ENCODE measurements around the gene SPO11. TPM values are rescaled to one million over a fixed set of nuclear protein-coding genes. Genes with fewer than 3 reads are reported as not detected.
A peak's percentile ranks its signal among the peaks of the same experiment; 100 is the strongest.

The SPO11 gene
- total RNA-seq, 2 experiments from 2014 or later, result not detected

- Mint-ChIP-seq H3K4me3 (no peak overlapping the region), H3K9me3 (no peaks in the 10 kb centered on the region), H3K4me1 (ENCODE audit: low read depth) (no peaks in the 10 kb centered on the region), H3K27ac (no peak overlapping the region), H3K36me3 (ENCODE audit: low read depth) (no peaks in the 10 kb centered on the region), H3K27me3 (peaks cover 60% of the 10 kb centered on the region)
- no peak for ATAC-seq (ENCODE audit: poor library complexity)
- Histone ChIP-seq H3K36me3 (ENCODE audit: insufficient read depth, low read length) (no peaks in the 10 kb centered on the region), H3K4me3 (ENCODE audit: low read length) (no peak overlapping the region), H3K27me3 (ENCODE audit: control insufficient read depth in 1 of 2, insufficient read depth in 2 of 2, low read length in 2 of 2) (peaks cover 5 to 9% of the 10 kb centered on the region in 2 experiments), H3K4me1 (ENCODE audit: insufficient read depth, low read length) (no peaks in the 10 kb centered on the region), H3K9me3 (ENCODE audit: control insufficient read depth in 1 of 2, insufficient read depth in 1 of 2, low read length in 2 of 2) (no peaks in the 10 kb centered on the region), H3K27ac (ENCODE audit: low read depth in 1 of 2, low read length in 2 of 2) (no peak overlapping the region)
- ChIA-PET POLR2A (no interaction called here), CTCF (no interaction called here)
- no peak for DNase-seq
- no peak for TF ChIP-seq CTCF (IDR thresholded peaks at IDR 0.05)
- intact Hi-C loops (cut with DNase I, micrococcal nuclease), result no loop called here
Measured at GRCh38 chr20:57317316-57317788, 12.3 kb upstream of the SPO11 start.

DNA sequence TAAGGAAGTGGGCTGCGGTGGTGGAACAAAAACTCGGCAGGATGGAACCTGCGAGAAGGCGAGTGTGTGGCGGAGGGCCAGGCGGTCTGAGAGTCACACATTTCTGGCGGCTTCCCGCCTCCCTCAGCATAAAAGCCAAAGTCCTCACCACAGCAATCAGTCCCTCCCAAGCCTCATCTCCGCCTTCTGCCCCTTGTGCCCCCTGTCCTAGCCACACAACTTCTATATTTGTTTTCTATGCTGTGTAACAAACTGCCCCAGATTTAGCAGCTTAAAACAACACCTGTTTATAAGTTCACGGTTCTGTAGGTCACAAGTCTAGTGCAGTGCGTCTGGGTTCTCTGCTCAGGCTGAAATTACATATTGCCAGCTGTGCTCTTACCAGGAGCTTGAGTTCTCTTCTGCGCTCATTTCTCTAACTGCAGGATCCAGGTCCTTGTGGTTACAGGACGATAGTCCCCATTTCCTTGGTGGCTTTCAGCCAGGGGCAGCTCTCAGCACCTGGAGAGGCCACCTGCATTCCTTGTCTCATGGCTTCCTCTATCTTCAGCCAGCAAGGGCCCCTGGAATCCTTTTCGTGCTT, 11.7 kb upstream of the SPO11 start:
- Mint-ChIP-seq H3K27me3 (peaks cover 65% of the 10 kb centered on the region), H3K36me3 (ENCODE audit: low read depth) (no peaks in the 10 kb centered on the region), H3K9me3 (no peaks in the 10 kb centered on the region), H3K27ac (no peak overlapping the region), H3K4me3 (no peak overlapping the region), H3K4me1 (ENCODE audit: low read depth) (no peaks in the 10 kb centered on the region)
- Histone ChIP-seq H3K9me3 (ENCODE audit: control insufficient read depth in 1 of 2, insufficient read depth in 1 of 2, low read length in 2 of 2) (no peaks in the 10 kb centered on the region), H3K36me3 (ENCODE audit: insufficient read depth, low read length) (no peaks in the 10 kb centered on the region), H3K27me3 (ENCODE audit: control insufficient read depth in 1 of 2, insufficient read depth in 2 of 2, low read length in 2 of 2) (peaks cover 5 to 12% of the 10 kb centered on the region in 2 experiments), H3K4me3 (ENCODE audit: low read length) (no peak overlapping the region), H3K4me1 (ENCODE audit: insufficient read depth, low read length) (no peaks in the 10 kb centered on the region), H3K27ac (ENCODE audit: low read depth in 1 of 2, low read length in 2 of 2) (no peak overlapping the region)
- POLR2A ChIA-PET, result no interaction called here
- DNase-seq (peak in 1 of 14 experiments; percentile 31), ATAC-seq (ENCODE audit: poor library complexity) (no peak)
- CTCF ChIA-PET, result no interaction called here
- intact Hi-C loops (cut with DNase I, micrococcal nuclease), result no loop called here
- no peak for TF ChIP-seq CTCF (IDR thresholded peaks at IDR 0.05)

DNA sequence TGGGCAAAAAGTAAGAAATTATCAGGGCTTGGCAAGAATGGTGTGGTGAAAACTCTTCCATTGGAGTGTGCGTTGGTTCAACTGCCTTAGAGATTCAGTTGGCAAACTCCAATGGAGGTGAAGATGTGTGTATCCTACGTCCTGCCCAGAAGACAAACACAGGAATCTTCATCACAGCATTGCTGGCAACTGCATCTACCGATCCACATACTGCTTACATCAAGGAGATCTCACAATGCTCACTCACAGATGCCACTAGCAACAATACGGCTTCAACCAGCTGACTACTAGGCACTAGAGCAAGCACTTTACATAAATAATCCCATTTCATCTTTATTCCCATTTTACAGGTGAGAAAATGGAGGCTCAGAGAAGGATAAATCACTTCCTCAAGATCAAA, 10.0 kb upstream of the SPO11 start:
- no peak overlapping the region for H3K27ac Mint-ChIP-seq
- DNase-seq (no peak), ATAC-seq (ENCODE audit: poor library complexity) (no peak)
- Histone ChIP-seq H3K4me1 (ENCODE audit: insufficient read depth, low read length) (no peaks in the 10 kb centered on the region), H3K4me3 (ENCODE audit: low read length) (no peak overlapping the region), H3K36me3 (ENCODE audit: insufficient read depth, low read length) (no peaks in the 10 kb centered on the region), H3K27ac (ENCODE audit: low read depth in 1 of 2, low read length in 2 of 2) (no peak overlapping the region), H3K27me3 (ENCODE audit: control insufficient read depth in 1 of 2, insufficient read depth in 2 of 2, low read length in 2 of 2) (peaks cover 5 to 16% of the 10 kb centered on the region in 2 experiments), H3K9me3 (ENCODE audit: control insufficient read depth in 1 of 2, insufficient read depth in 1 of 2, low read length in 2 of 2) (no peaks in the 10 kb centered on the region)
- H3K27me3 Mint-ChIP-seq, result peaks cover 66% of the 10 kb centered on the region
- ChIA-PET CTCF (no interaction called here), POLR2A (no interaction called here)
- TF ChIP-seq CTCF (IDR thresholded peaks at IDR 0.05), result no peak
- intact Hi-C loops (cut with DNase I, micrococcal nuclease), result no loop called here
- peaks cover under 1% of the 10 kb centered on the region for H3K9me3 Mint-ChIP-seq
- no peaks in the 10 kb centered on the region for H3K4me1 Mint-ChIP-seq (ENCODE audit: low read depth)
- no peak overlapping the region for H3K4me3 Mint-ChIP-seq
- H3K36me3 Mint-ChIP-seq (ENCODE audit: low read depth), result no peaks in the 10 kb centered on the region

Measured in CD4-positive, alpha-beta T cell (primary cell).